ENCODE measurements around the gene PPP1R18. TPM values are rescaled to one million over a fixed set of nuclear protein-coding genes. Genes with fewer than 3 reads are reported as not detected.

PPP1R18 gene
- total and polyA plus RNA-seq, 2 experiments from 2014 or later = 67.8 to 108 TPM

GRCh38 chr6:30681766-30682142, 4.7 kb downstream of the PPP1R18 start:
- Histone ChIP-seq H3K79me2 (ENCODE audit: insufficient read depth) (peaks cover 99% of the 10 kb centered on the region), H3K27me3 (replicated peaks; ENCODE audit: insufficient read depth) (no peaks in the 10 kb centered on the region), H3K9me3 (ENCODE audit: low read depth) (no peaks in the 10 kb centered on the region), H3K9ac (peak overlapping the region; percentile 100), H3K9me2 (ENCODE audit: insufficient read depth) (no peaks in the 10 kb centered on the region), H3K4me2 (ENCODE audit: unreplicated experiment) (peak overlapping the region; percentile 100), H3K4me1 (ENCODE audit: insufficient read depth) (peaks cover 20% of the 10 kb centered on the region), H3K4me3 (peak overlapping the region; percentile 100), H4K20me1 (ENCODE audit: insufficient read depth) (no peaks in the 10 kb centered on the region), H3K27ac (peak overlapping the region; percentile 100), H3F3A (ENCODE audit: insufficient read depth) (peaks cover 57% of the 10 kb centered on the region), H3K36me3 (ENCODE audit: low read depth) (peaks cover 29% of the 10 kb centered on the region), H2AFZ (no peak overlapping the region)
- in situ Hi-C loops (cut with MboI) = no loop called here
- WGBS, 2 experiments (ENCODE audit: low coverage in 1 of 2, low lambda C conversion rate in 2 of 2, missing lambda C conversion rate in 2 of 2) = 48% methylated on average over 4 of the region's 4 CpGs
- no peak for DNase-seq
- TF ChIP-seq EZH2 (IDR thresholded peaks at IDR 0.05; ENCODE audit: insufficient read depth, poor library complexity, severe bottlenecking) = no peak

GRCh38 chr6:30679765-30680535, 6.5 kb downstream of the PPP1R18 start:
- Histone ChIP-seq H3K9ac (peak overlapping the region; percentile 100), H2AFZ (no peak overlapping the region), H3K79me2 (ENCODE audit: insufficient read depth) (peaks cover 89% of the 10 kb centered on the region), H3K36me3 (ENCODE audit: low read depth) (peaks cover 33% of the 10 kb centered on the region), H3K4me1 (ENCODE audit: insufficient read depth) (peaks cover 20% of the 10 kb centered on the region), H3K4me3 (peak overlapping the region; percentile 100), H3K9me3 (ENCODE audit: low read depth) (no peaks in the 10 kb centered on the region), H3K27me3 (replicated peaks; ENCODE audit: insufficient read depth) (no peaks in the 10 kb centered on the region), H4K20me1 (ENCODE audit: insufficient read depth) (no peaks in the 10 kb centered on the region), H3K27ac (peak overlapping the region; percentile 1; the same call in 1 of the 2 replicates), H3K4me2 (ENCODE audit: unreplicated experiment) (peak overlapping the region; percentile 42), H3K9me2 (ENCODE audit: insufficient read depth) (no peaks in the 10 kb centered on the region), H3F3A (ENCODE audit: insufficient read depth) (peaks cover 62% of the 10 kb centered on the region)
- in situ Hi-C loops (cut with MboI) = no loop called here
- DNase-seq = no peak
- 68 to 74% methylated on average over 7 of the region's 7 CpGs for WGBS, 2 experiments (ENCODE audit: low coverage in 1 of 2, low lambda C conversion rate in 2 of 2, missing lambda C conversion rate in 2 of 2)
- TF ChIP-seq EZH2phosphoT487 (IDR thresholded peaks at IDR 0.05; ENCODE audit: insufficient read depth, low read depth) (no peak), EZH2 (IDR thresholded peaks at IDR 0.05; ENCODE audit: insufficient read depth, poor library complexity, severe bottlenecking) (no peak)

- H2AFZ ChIP-seq = no peak overlapping the region
- H3F3A ChIP-seq (ENCODE audit: insufficient read depth) = peaks cover 67% of the 10 kb centered on the region
- DNase-seq = peak; percentile 80
- peaks cover 81% of the 10 kb centered on the region for H3K79me2 ChIP-seq (ENCODE audit: insufficient read depth)
- peak overlapping the region; percentile 56 for H3K4me2 ChIP-seq (ENCODE audit: unreplicated experiment)
- peaks cover 20% of the 10 kb centered on the region for H3K4me1 ChIP-seq (ENCODE audit: insufficient read depth)
- peaks cover 33% of the 10 kb centered on the region for H3K36me3 ChIP-seq (ENCODE audit: low read depth)
- peak overlapping the region; percentile 100 for H3K4me3 ChIP-seq
- H3K9ac ChIP-seq = peak overlapping the region; percentile 100
- WGBS, 2 experiments (ENCODE audit: low coverage in 1 of 2, low lambda C conversion rate in 2 of 2, missing lambda C conversion rate in 2 of 2) = 14 to 18% methylated on average over 24 to 31 of the region's 31 CpGs
- H3K27ac ChIP-seq = peak overlapping the region; percentile 1; the same call in 1 of the 2 replicates
- TF ChIP-seq EZH2phosphoT487 (IDR thresholded peaks at IDR 0.05; ENCODE audit: insufficient read depth, low read depth) (no peak), EZH2 (IDR thresholded peaks at IDR 0.05; ENCODE audit: insufficient read depth, poor library complexity, severe bottlenecking) (no peak)
- H3K9me3 ChIP-seq (ENCODE audit: low read depth) = no peaks in the 10 kb centered on the region
- H3K9me2 ChIP-seq (ENCODE audit: insufficient read depth) = no peaks in the 10 kb centered on the region
- H3K27me3 ChIP-seq (replicated peaks; ENCODE audit: insufficient read depth) = no peaks in the 10 kb centered on the region
- H4K20me1 ChIP-seq (ENCODE audit: insufficient read depth) = no peaks in the 10 kb centered on the region
- in situ Hi-C loops (cut with MboI) = no loop called here
Measured at GRCh38 chr6:30678964-30679726, 7.3 kb downstream of the PPP1R18 start.

GRCh38 chr6:30676660-30677285, 9.7 kb downstream of the PPP1R18 start:
- H4K20me1 ChIP-seq (ENCODE audit: insufficient read depth) = no peaks in the 10 kb centered on the region
- no peak overlapping the region for H3K4me3 ChIP-seq
- H2AFZ ChIP-seq = no peak overlapping the region
- no peak overlapping the region for H3K4me2 ChIP-seq (ENCODE audit: unreplicated experiment)
- in situ Hi-C loops (cut with MboI) = no loop called here
- no peak for TF ChIP-seq EZH2phosphoT487 (IDR thresholded peaks at IDR 0.05; ENCODE audit: insufficient read depth, low read depth)
- TF ChIP-seq EZH2 (IDR thresholded peaks at IDR 0.05; ENCODE audit: insufficient read depth, poor library complexity, severe bottlenecking) = no peak
- no peak overlapping the region for H3K27ac ChIP-seq
- H3K9me2 ChIP-seq (ENCODE audit: insufficient read depth) = no peaks in the 10 kb centered on the region
- H3K9ac ChIP-seq = no peak overlapping the region
- peaks cover 21% of the 10 kb centered on the region for H3K4me1 ChIP-seq (ENCODE audit: insufficient read depth)
- peaks cover 29% of the 10 kb centered on the region for H3K36me3 ChIP-seq (ENCODE audit: low read depth)
- H3F3A ChIP-seq (ENCODE audit: insufficient read depth) = peaks cover 59% of the 10 kb centered on the region
- H3K79me2 ChIP-seq (ENCODE audit: insufficient read depth) = peaks cover 66% of the 10 kb centered on the region
- H3K9me3 ChIP-seq (ENCODE audit: low read depth) = no peaks in the 10 kb centered on the region
- H3K27me3 ChIP-seq (replicated peaks; ENCODE audit: insufficient read depth) = no peaks in the 10 kb centered on the region
- 67 to 71% methylated on average over 10 of the region's 10 CpGs for WGBS, 2 experiments (ENCODE audit: low coverage in 1 of 2, low lambda C conversion rate in 2 of 2, missing lambda C conversion rate in 2 of 2)
- DNase-seq = no peak

Data from GM23248 (cell line).